GM12875 (cell line): ENCODE data around the gene ATP10D.

Experiments used
- H3K4me3 ChIP-seq: one replicate; pipeline ENCODE4 v1.5.1; 2011; ENCODE audit warnings: low read depth, low read length, control low read depth
- CTCF ChIP-seq: IDR thresholded peaks from 2 replicates; pipeline ENCODE4 v1.5.1; 2011; ENCODE audit warnings: low read depth, mild to moderate bottlenecking, control low read depth, inconsistent platforms, low read length, moderate library complexity, borderline replicate concordance; ENCODE audit not compliant: insufficient read depth

Gene ATP10D

GRCh38 chr4:47577779-47578553 lies 92.9 kb downstream of the ATP10D start:
- TF ChIP-seq CTCF: no peak
- no peak overlapping the region for H3K4me3 ChIP-seq

- no peak for TF ChIP-seq CTCF
- H3K4me3 ChIP-seq: no peak overlapping the region
These were observed 94.2 kb downstream of the ATP10D start for GRCh38 chr4:47579235-47579634.

GRCh38 chr4:47590325-47590724 lies 105.2 kb downstream of the ATP10D start:
- no peak overlapping the region for H3K4me3 ChIP-seq
- no peak for TF ChIP-seq CTCF

- TF ChIP-seq CTCF: no peak
- no peak overlapping the region for H3K4me3 ChIP-seq
These were observed 112.6 kb downstream of the ATP10D start for GRCh38 chr4:47597696-47598095.

- no peak for TF ChIP-seq CTCF
- H3K4me3 ChIP-seq: no peak overlapping the region
These were observed 113.2 kb downstream of the ATP10D start for GRCh38 chr4:47598320-47598719.

- TF ChIP-seq CTCF: no peak
- no peak overlapping the region for H3K4me3 ChIP-seq
These were observed 113.8 kb downstream of the ATP10D start for GRCh38 chr4:47598896-47599295.

- no peak for TF ChIP-seq CTCF
- H3K4me3 ChIP-seq: no peak overlapping the region
These were observed 121.4 kb downstream of the ATP10D start for GRCh38 chr4:47606482-47606881.
